HCT116 (cell line): ENCODE results near the gene ACSM3.

Source experiments
- ELF1 ChIP-seq: IDR thresholded peaks from 2 replicates; pipeline ENCODE4 v1.6.1; 2012; ENCODE audit warnings: low read depth, borderline replicate concordance
- EZH2 ChIP-seq: fragments of 200-600 bp; sonication (generic); IDR thresholded peaks from 2 replicates; pipeline ENCODE4 v1.6.1; 2017; ENCODE audit warnings: antibody characterized with exemption, mixed run types
- POLR2A ChIP-seq: IDR thresholded peaks from 2 replicates; pipeline ENCODE4 v1.7.0; 2011; ENCODE audit warnings: borderline replicate concordance; ENCODE audit not compliant: insufficient read depth, insufficient read length; ENCODE audit errors: extremely low read depth
- POLR2AphosphoS5 ChIP-seq: IDR thresholded peaks from 2 replicates; pipeline ENCODE4 v1.6.1; 2011; ENCODE audit warnings: mild to moderate bottlenecking, low read depth, low read length, moderate library complexity
- ZNF274 ChIP-seq: fragments of 200-500 bp; sonication (Bioruptor generic); IDR thresholded peaks from 2 replicates; pipeline ENCODE4 v1.6.1; 2014; ENCODE audit warnings: mild to moderate bottlenecking, low read depth, low read length, inconsistent platforms
- TF ChIP-seq, protein P1 (sequence below), 3 experiments: fragments of 200-600 bp in 1 of 3; sonication (generic) in 1 of 3; IDR thresholded peaks in 2 of 3; conservative IDR thresholded peaks in 1 of 3; 2 replicates each; pipeline ENCODE4 v1.5.1; 2012 to 2017; ENCODE audit warnings: low read depth in 2 of 3, low read length in 2 of 3, antibody characterized with exemption in 1 of 3, borderline replicate concordance in 1 of 3, control low read depth in 1 of 3, mild to moderate bottlenecking in 1 of 3, mixed read lengths in 1 of 3, mixed run types in 1 of 3, moderate library complexity in 1 of 3; ENCODE audit not compliant: insufficient read depth in 1 of 3

- TF ChIP-seq, protein P1, sequence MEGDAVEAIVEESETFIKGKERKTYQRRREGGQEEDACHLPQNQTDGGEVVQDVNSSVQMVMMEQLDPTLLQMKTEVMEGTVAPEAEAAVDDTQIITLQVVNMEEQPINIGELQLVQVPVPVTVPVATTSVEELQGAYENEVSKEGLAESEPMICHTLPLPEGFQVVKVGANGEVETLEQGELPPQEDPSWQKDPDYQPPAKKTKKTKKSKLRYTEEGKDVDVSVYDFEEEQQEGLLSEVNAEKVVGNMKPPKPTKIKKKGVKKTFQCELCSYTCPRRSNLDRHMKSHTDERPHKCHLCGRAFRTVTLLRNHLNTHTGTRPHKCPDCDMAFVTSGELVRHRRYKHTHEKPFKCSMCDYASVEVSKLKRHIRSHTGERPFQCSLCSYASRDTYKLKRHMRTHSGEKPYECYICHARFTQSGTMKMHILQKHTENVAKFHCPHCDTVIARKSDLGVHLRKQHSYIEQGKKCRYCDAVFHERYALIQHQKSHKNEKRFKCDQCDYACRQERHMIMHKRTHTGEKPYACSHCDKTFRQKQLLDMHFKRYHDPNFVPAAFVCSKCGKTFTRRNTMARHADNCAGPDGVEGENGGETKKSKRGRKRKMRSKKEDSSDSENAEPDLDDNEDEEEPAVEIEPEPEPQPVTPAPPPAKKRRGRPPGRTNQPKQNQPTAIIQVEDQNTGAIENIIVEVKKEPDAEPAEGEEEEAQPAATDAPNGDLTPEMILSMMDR (IDR thresholded peaks at IDR 0.05 in 2 of 3, conservative IDR thresholded peaks at IDR 0.05 in 1 of 3; ENCODE audit: borderline replicate concordance in 1 of 3, insufficient read depth in 1 of 3, low read depth in 2 of 3, low read length in 2 of 3), result no peak
- TF ChIP-seq ELF1 (no peak), POLR2A (no peak), POLR2AphosphoS5 (no peak), EZH2 (no peak), ZNF274 (no peak)
These were observed 36.6 kb upstream of the ACSM3 start for GRCh38 chr16:20727181-20727580.
